GM12891 (cell line): ENCODE data around the gene RNF144A.

ENCODE experiments used
- PAX5 ChIP-seq: IDR thresholded peaks from 2 replicates; pipeline ENCODE4 v1.6.1; 2011; ENCODE audit warnings: low read length, moderate library complexity, mild to moderate bottlenecking; ENCODE audit not compliant: insufficient read depth, severe bottlenecking
- POLR2A ChIP-seq: IDR thresholded peaks from 2 replicates; pipeline ENCODE4 v1.6.1; 2011; ENCODE audit warnings: low read depth, low read length, control low read depth
- POLR2AphosphoS5 ChIP-seq: IDR thresholded peaks from 2 replicates; pipeline ENCODE4 v1.6.1; 2011; ENCODE audit warnings: low read depth, low read length, control low read depth
- POU2F2 ChIP-seq: IDR thresholded peaks from 2 replicates; pipeline ENCODE4 v1.6.1; 2011; ENCODE audit warnings: low read depth, mild to moderate bottlenecking, control low read depth, low read length, moderate library complexity
- TAF1 ChIP-seq: IDR thresholded peaks from 2 replicates; pipeline ENCODE4 v1.6.1; 2011; ENCODE audit warnings: low read depth, low read length, control low read depth

- TF ChIP-seq POLR2A (no peak), POLR2AphosphoS5 (no peak), TAF1 (no peak), POU2F2 (no peak), PAX5 (no peak)
Measured at GRCh38 chr2:7061921-7062320, 144.7 kb downstream of the RNF144A start.
